GM23338 (cell line): ENCODE data around the gene CETP. TPM values are rescaled to one million over a fixed set of nuclear protein-coding genes. Genes with fewer than 3 reads are reported as not detected.

Experiments used
- ATAC-seq: fragments of 200-7000 bp; cut with Tn5 transposase; 3 replicates; pipeline ENCODE4 v1.9.1; 2020
- DNase-seq: peaks from one replicate; pipeline ENCODE4 v3.0.0-alpha.2; 2015; ENCODE audit warnings: low spot score
- H2AFZ ChIP-seq: fragments of 200-600 bp; sonication (generic); 2 replicates; pipeline ENCODE4 v1.8.0; 2016; ENCODE audit warnings: antibody characterized with exemption, mild to moderate bottlenecking, moderate library complexity
- H3F3A ChIP-seq: fragments of 200-600 bp; sonication (generic); replicated peaks from 2 replicates; pipeline ENCODE4 v1.8.0; 2017; ENCODE audit warnings: antibody characterized with exemption, mixed run types, low read depth
- H3K27ac ChIP-seq: fragments of 200-600 bp; sonication (generic); 2 replicates; pipeline ENCODE4 v1.6.1; 2016; ENCODE audit warnings: low read depth
- H3K27me3 ChIP-seq: fragments of 200-600 bp; sonication (generic); 2 replicates; pipeline ENCODE4 v1.8.0; 2016; ENCODE audit warnings: mild to moderate bottlenecking, mixed run types, moderate library complexity; ENCODE audit not compliant: insufficient read depth
- H3K36me3 ChIP-seq: fragments of 200-600 bp; sonication (generic); 2 replicates; pipeline ENCODE4 v1.8.0; 2016; ENCODE audit warnings: mild to moderate bottlenecking; ENCODE audit not compliant: insufficient read depth
- H3K4me1 ChIP-seq: fragments of 200-600 bp; sonication (generic); 2 replicates; pipeline ENCODE4 v1.8.0; 2016; ENCODE audit warnings: mild to moderate bottlenecking, moderate library complexity; ENCODE audit not compliant: insufficient read depth
- H3K4me2 ChIP-seq: fragments of 200-600 bp; sonication (generic); 2 replicates; pipeline ENCODE4 v1.7.1; 2017; ENCODE audit warnings: mixed run types
- H3K4me3 ChIP-seq: fragments of 200-600 bp; sonication (generic); 2 replicates; pipeline ENCODE4 v1.6.1; 2016; ENCODE audit warnings: mixed run types
- H3K79me2 ChIP-seq: fragments of 200-600 bp; sonication (generic); replicated peaks from 2 replicates; pipeline ENCODE4 v1.8.0; 2017; ENCODE audit warnings: mild to moderate bottlenecking; ENCODE audit not compliant: insufficient read depth
- H3K9me2 ChIP-seq: fragments of 200-600 bp; sonication (generic); 2 replicates; pipeline ENCODE4 v1.8.0; 2017; ENCODE audit not compliant: insufficient read depth
- H4K20me1 ChIP-seq: fragments of 200-600 bp; sonication (generic); replicated peaks from 2 replicates; pipeline ENCODE4 v1.8.0; 2017; ENCODE audit warnings: mild to moderate bottlenecking; ENCODE audit not compliant: insufficient read depth
- H3K27ac Mint-ChIP-seq: 2 replicates; pipeline ENCODE4 v1.8.0; 2020; ENCODE audit warnings: inconsistent platforms, mild to moderate bottlenecking, moderate library complexity, mixed read lengths
- H3K27me3 Mint-ChIP-seq: 3 replicates; pipeline ENCODE4 v1.8.0; 2022; ENCODE audit warnings: low read depth, mild to moderate bottlenecking, moderate library complexity, mixed read lengths, inconsistent platforms; ENCODE audit not compliant: insufficient read depth, poor library complexity
- H3K36me3 Mint-ChIP-seq: 3 replicates; pipeline ENCODE4 v1.8.0; 2021; ENCODE audit warnings: low read depth, mild to moderate bottlenecking, inconsistent platforms, moderate library complexity, mixed read lengths
- H3K4me1 Mint-ChIP-seq: 3 replicates; pipeline ENCODE4 v1.8.0; 2020; ENCODE audit warnings: mild to moderate bottlenecking, inconsistent platforms, mixed read lengths
- H3K4me3 Mint-ChIP-seq: 3 replicates; pipeline ENCODE4 v1.8.0; 2021; ENCODE audit warnings: moderate library complexity, mild to moderate bottlenecking, inconsistent platforms, mixed read lengths
- H3K9me3 Mint-ChIP-seq: 3 replicates; pipeline ENCODE4 v1.8.0; 2020; ENCODE audit warnings: moderate library complexity, mild to moderate bottlenecking, inconsistent platforms, mixed read lengths
- CREB1 ChIP-seq: fragments of 250-450 bp; sonication (Bioruptor Pico); IDR thresholded peaks from 2 replicates; pipeline ENCODE4 v1.5.0; 2020; ENCODE audit warnings: low read depth, mild to moderate bottlenecking, moderate library complexity
- CTCF ChIP-seq, 2 experiments: fragments of 200-600 bp in 1 of 2; sonication (generic) in 1 of 2; conservative IDR thresholded peaks; 2 replicates each; pipeline versions ENCODE4 v1.5.1 to v1.6.1; 2016 to 2017; ENCODE audit warnings: antibody characterized with exemption in 2 of 2, low read depth in 2 of 2, mild to moderate bottlenecking in 2 of 2, moderate library complexity in 1 of 2
- ETS1 ChIP-seq: IDR thresholded peaks from 2 replicates; pipeline ENCODE4 v1.6.1; 2016; ENCODE audit warnings: antibody characterized with exemption
- EZH2 ChIP-seq: fragments of 200-600 bp; sonication (generic); IDR thresholded peaks from one replicate; pipeline ENCODE4 v1.8.0; 2017; ENCODE audit warnings: antibody characterized with exemption, mild to moderate bottlenecking, low read depth; ENCODE audit not compliant: unreplicated experiment
- EZH2phosphoT487 ChIP-seq: fragments of 200-600 bp; sonication (generic); IDR thresholded peaks from one replicate; pipeline ENCODE4 v1.8.1; 2018; ENCODE audit warnings: antibody characterized with exemption; ENCODE audit not compliant: unreplicated experiment
- JUNB ChIP-seq: IDR thresholded peaks from one replicate; pipeline ENCODE4 v1.6.1; 2016; ENCODE audit warnings: antibody characterized with exemption; ENCODE audit not compliant: unreplicated experiment
- NANOG ChIP-seq: IDR thresholded peaks from 2 replicates; pipeline ENCODE4 v1.6.1; 2016; ENCODE audit warnings: antibody characterized with exemption, borderline replicate concordance
- POLR2AphosphoS5 ChIP-seq: IDR thresholded peaks from 2 replicates; pipeline ENCODE4 v1.6.1; 2016; ENCODE audit warnings: antibody characterized with exemption, low read depth
- REST ChIP-seq: IDR thresholded peaks from one replicate; pipeline ENCODE4 v1.6.1; 2018; ENCODE audit warnings: antibody characterized with exemption; ENCODE audit not compliant: unreplicated experiment
- STAT1 ChIP-seq: IDR thresholded peaks from one replicate; pipeline ENCODE4 v1.6.1; 2016; ENCODE audit warnings: antibody characterized with exemption; ENCODE audit not compliant: unreplicated experiment
- ZNF114 ChIP-seq: fragments of 250-450 bp; sonication (Bioruptor Pico); IDR thresholded peaks from 2 replicates; pipeline ENCODE4 v1.5.0; 2020; ENCODE audit warnings: mild to moderate bottlenecking, moderate library complexity
- ZNF331 ChIP-seq: fragments of 250-450 bp; sonication (Bioruptor Pico); IDR thresholded peaks from 2 replicates; pipeline ENCODE4 v1.5.0; 2020; ENCODE audit warnings: low read depth, mild to moderate bottlenecking, moderate library complexity
- ZNF462 ChIP-seq: fragments of 250-450 bp; sonication (Bioruptor Pico); IDR thresholded peaks from 2 replicates; pipeline ENCODE4 v1.5.0; 2020; ENCODE audit warnings: mild to moderate bottlenecking, moderate library complexity
- polyA plus RNA-seq: library from polyadenylated mRNA; unstranded; fragments of >200 nt; fragmentation: Nextera tagmentation; extraction: Ambion mirVana; gene quantifications from 2 replicates; pipeline ENCODE4 v1.2.1, GENCODE V29; 2016
- total RNA-seq: library from RNA; depleted of rRNA; stranded (reverse); fragments of >200 nt; shearing (Covaris generic); gene quantifications from 2 replicates; pipeline ENCODE4 v1.2.3, GENCODE V29; 2014

Gene CETP
- total and polyA plus RNA-seq, 2 experiments from 2014 or later: not detected

GRCh38 chr16:57001026-57001679 is 39.4 kb downstream of the CETP start:
- ATAC-seq: no peak
- no peak for DNase-seq
- H3K9me2 ChIP-seq: no peaks in the 10 kb centered on the region
- H4K20me1 ChIP-seq: no peaks in the 10 kb centered on the region
- no peaks in the 10 kb centered on the region for H3K79me2 ChIP-seq
- no peak overlapping the region for H3K4me3 ChIP-seq
- H3K4me1 Mint-ChIP-seq: peaks cover 16% of the 10 kb centered on the region
- no peaks in the 10 kb centered on the region for H3K36me3 Mint-ChIP-seq
- H3K27me3 Mint-ChIP-seq: peaks cover 10% of the 10 kb centered on the region
- H3K4me2 ChIP-seq: no peak overlapping the region
- H3K9me3 Mint-ChIP-seq: no peaks in the 10 kb centered on the region
- no peaks in the 10 kb centered on the region for H3F3A ChIP-seq
- H3K27ac ChIP-seq: no peak overlapping the region
- H2AFZ ChIP-seq: no peak overlapping the region
- H3K4me3 Mint-ChIP-seq: no peak overlapping the region
- no peak overlapping the region for H3K27ac Mint-ChIP-seq
- H3K4me1 ChIP-seq: peaks cover 6% of the 10 kb centered on the region; the same call in 1 of the 2 replicates
- no peaks in the 10 kb centered on the region for H3K36me3 ChIP-seq
- no peak for TF ChIP-seq CTCF (conservative IDR thresholded peaks at IDR 0.05; ENCODE audit: low read depth in 2 of 2)
- TF ChIP-seq EZH2: no peak
- no peak for TF ChIP-seq POLR2AphosphoS5
- no peak for TF ChIP-seq ZNF331 (CRISPR knock-in tag)
- TF ChIP-seq ZNF462 (CRISPR knock-in tag): no peak
- TF ChIP-seq EZH2phosphoT487: no peak
- TF ChIP-seq REST: no peak
- TF ChIP-seq NANOG: no peak
- TF ChIP-seq ETS1: no peak
- TF ChIP-seq ZNF114: no peak
- no peak for TF ChIP-seq JUNB
- no peak for TF ChIP-seq CREB1 (CRISPR knock-in tag)
- TF ChIP-seq STAT1: no peak
- no peaks in the 10 kb centered on the region for H3K27me3 ChIP-seq
